Right lung (tissue), 5 donors: Measurements from ENCODE around the gene CADM3. TPM values are rescaled to one million over a fixed set of nuclear protein-coding genes. Genes with fewer than 3 reads are reported as not detected.
A peak's percentile ranks its signal among the peaks of the same experiment; 100 is the strongest.

Source experiments
- DNase-seq, 2 donors: peaks; one replicate each; pipeline ENCODE4 v3.0.0-alpha.2; 2013
- polyA plus RNA-seq, 5 donors: library from polyadenylated mRNA; unstranded; fragments of 120-200 nt; gene quantifications; one replicate each; pipeline versions ENCODE4 v1.2.1 to v1.2.3, GENCODE V29; 2013; ENCODE audit warnings: inconsistent platforms in 1 of 5, low replicate concordance in 1 of 5; ENCODE audit not compliant: insufficient read length in 5 of 5, insufficient read depth in 1 of 5

CADM3 gene
- polyA plus RNA-seq, 5 donors = 0.93 to 2.5 (median 2.0) TPM

DNA sequence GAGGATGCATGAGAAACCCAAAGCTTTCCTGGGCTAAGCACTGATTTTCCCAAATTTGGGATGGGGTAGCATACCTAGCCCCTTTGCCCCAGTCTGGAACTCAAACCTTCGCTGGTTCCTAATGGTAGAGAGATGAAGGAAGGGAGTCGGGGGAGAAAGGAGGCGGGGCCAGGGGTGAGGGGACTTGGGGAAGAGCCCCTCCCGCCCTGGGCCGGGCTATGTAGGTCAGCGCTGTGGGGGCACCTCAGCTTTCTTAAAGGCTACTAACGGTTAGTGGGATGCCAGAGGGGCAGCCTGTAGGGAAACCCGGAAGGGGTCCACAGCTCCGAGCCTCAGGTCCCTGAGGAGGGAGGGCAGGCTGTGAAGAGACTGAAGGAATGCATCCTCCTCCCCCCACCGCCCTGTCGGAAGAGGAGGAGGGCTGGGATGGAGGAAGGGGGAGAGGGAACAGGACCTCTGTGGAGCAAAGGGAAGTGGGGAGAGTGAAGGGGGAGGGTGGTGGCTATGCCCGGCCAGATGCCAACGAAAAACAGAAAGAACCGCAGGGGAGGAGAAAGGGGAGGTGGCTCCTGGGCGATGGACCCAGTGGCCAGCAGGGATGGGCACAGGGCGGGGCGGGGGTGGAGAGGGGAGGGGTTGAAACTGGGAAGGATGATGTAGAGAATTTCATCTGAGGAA, 1.3 kb downstream of the CADM3 start:
- no peak for DNase-seq

- no peak for DNase-seq
These were observed 1.9 kb downstream of the CADM3 start for GRCh38 chr1:159173320-159173719.

GRCh38 chr1:159175571-159175970, 4.2 kb downstream of the CADM3 start:
- DNase-seq = no peak

- peak; percentile 53 to 69 for DNase-seq
These were observed 6.0 kb downstream of the CADM3 start for GRCh38 chr1:159177272-159177907.

- DNase-seq = no peak
These were observed 8.5 kb downstream of the CADM3 start for GRCh38 chr1:159179906-159180305.

DNA sequence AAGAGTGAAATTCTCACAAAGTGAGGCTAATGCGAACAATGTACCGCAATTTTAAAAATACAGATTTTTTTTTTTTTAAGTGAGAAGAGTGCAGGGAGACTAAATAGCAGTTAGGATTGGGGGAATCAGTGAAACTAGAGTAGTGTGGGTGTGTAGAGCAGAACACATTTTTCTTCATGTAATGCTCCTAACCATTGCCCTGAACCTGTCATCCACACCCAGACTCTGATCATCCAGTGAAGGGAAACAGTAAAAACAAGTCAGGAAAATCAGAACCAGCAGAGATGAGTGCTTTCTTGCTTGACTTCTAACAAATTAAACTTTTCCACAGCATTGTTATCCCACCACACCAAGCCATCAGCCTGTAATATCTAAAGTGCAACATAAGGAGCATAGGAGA, 9.1 kb downstream of the CADM3 start:
- DNase-seq = no peak

- no peak for DNase-seq
These were observed 10.1 kb downstream of the CADM3 start for GRCh38 chr1:159181328-159182024.

GRCh38 chr1:159184201-159184600, 12.8 kb downstream of the CADM3 start:
- DNase-seq = no peak

DNA sequence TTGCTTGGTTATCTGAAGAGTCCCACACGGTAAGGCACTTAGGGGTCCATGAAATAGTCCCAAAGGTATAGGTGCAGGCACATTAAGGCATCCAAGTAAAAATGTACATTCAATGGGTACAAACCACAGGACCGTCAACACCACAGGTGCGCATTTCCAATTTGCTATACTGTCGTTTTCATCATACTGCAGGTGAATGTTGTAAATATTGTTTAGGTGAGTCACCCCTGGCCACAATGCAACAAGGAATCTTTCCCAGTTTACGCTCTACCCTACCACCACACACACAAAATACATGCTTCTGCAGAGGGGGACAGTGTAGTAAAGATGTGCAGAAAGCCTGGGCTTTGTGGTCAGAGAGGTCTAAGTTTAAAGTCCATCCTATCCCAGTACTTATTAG, 13.7 kb downstream of the CADM3 start:
- no peak for DNase-seq

- DNase-seq = no peak
These were observed 15.6 kb downstream of the CADM3 start for GRCh38 chr1:159187033-159187432.

- DNase-seq = no peak
These were observed 16.4 kb downstream of the CADM3 start for GRCh38 chr1:159187647-159188374.

- peak; percentile 29 to 56 for DNase-seq
These were observed 17.0 kb downstream of the CADM3 start for GRCh38 chr1:159188375-159188788.

DNA sequence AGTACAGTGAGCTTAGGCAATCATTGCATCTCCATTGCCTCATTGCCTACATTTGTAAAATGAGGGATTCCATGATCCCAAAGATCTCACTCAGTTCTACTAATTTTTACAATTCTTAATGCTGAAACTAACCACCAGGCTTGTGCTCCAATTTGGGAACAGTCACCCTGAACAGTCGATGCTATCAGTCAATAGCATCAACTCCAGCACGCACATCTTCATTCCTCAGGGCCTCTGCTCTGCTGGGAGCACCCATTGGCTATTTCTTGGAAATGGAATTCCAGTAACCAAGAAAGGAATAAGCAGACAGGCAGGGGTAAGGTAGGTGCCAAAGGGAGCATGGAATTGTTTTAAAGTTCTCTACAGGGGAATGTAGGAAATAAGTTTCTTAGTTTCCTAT, 19.0 kb downstream of the CADM3 start:
- DNase-seq = no peak

GRCh38 chr1:159196543-159196942, 25.1 kb downstream of the CADM3 start:
- no peak for DNase-seq

- DNase-seq = peak; percentile 28 to 70
These were observed 26.4 kb downstream of the CADM3 start for GRCh38 chr1:159197561-159198557.

DNA sequence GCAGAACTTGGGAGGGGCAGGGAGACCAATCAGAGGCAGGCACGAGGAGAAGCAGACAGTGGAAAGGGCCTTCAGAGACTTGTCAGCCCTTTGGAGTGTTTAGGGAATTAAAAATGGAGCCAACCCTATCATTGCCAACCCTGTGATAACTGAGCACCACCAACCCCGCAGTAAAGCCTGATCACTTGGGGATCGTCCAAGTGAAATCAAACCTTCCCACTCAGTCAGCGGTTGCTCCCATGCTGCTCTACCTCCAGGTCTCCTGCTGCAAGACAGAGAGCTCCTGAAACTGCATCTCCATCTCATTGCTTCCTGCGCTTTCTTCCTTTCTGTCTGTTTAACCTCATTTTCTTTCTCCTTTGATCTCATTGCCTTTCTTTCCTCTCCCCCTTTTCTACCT, 28.5 kb downstream of the CADM3 start:
- no peak for DNase-seq

DNA sequence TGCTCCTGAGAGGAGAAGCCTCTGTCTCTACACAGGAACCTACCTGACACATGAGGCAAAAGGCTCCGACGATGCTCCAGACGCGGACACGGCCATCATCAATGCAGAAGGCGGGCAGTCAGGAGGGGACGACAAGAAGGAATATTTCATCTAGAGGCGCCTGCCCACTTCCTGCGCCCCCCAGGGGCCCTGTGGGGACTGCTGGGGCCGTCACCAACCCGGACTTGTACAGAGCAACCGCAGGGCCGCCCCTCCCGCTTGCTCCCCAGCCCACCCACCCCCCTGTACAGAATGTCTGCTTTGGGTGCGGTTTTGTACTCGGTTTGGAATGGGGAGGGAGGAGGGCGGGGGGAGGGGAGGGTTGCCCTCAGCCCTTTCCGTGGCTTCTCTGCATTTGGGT, 29.4 kb downstream of the CADM3 start:
- DNase-seq = no peak

- DNase-seq = no peak
These were observed 30.2 kb downstream of the CADM3 start for GRCh38 chr1:159201642-159202041.

- DNase-seq = no peak
These were observed 32.2 kb downstream of the CADM3 start for GRCh38 chr1:159203610-159204009.

DNA sequence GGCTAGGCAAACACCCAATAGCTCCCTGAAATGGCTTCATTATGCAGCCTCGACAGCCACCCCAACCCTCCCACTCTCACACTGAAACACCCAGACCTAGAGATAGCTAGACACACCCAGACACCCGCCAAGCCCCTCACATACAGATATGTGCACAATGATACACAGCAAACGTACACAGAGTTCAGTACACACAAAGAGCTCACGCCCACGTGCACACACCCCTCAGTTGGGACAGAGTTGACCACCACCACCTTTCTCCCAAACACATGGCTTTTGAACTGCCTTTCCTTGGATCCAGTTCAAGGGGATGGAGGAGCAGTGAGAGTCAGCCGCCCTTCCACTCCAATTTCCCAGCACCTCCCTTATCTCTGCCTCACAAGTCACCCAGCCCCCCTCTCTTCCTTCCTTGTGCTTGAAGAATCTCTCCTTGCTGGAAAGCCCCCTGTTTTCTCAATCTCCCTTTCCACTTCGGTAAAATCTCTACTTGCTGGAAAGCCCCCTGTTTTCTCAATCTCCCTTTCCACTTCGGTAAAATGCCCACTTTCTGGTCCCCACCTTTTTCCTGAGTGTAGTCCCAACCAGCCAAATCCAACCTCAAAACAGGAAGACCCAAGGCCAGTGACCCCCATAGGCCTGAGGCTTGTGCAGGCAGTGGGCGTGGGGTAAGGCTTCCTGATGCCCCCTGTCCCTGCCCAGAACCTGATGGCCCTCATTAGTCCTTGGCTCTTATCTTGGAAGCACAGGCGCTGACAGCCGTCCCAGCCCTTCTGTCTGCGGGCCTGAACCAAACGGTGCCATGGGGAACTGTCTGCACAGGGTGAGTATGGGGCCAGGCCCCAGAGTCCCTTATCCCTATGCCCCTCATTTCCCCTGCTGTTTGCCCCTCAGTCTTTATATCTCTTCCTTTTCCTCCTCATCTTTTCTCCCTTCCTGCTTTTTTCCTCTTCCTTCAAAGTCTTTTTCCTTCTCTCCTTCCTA, 33.0 kb downstream of the CADM3 start, which contains the start of gene ACKR1:
Gene ACKR1, plus strand, starts transcription at position 715 of the 981 bp plus-strand sequence. Its CDS starts 85 bp downstream, at position 800.
- no peak for DNase-seq
